GM12874 (cell line): ENCODE data around the gene PACS2.

Source experiments
- CTCF ChIP-seq: IDR thresholded peaks from 2 replicates; pipeline ENCODE4 v1.5.1; 2011; ENCODE audit warnings: low read depth, mild to moderate bottlenecking, control low read depth, low read length, moderate library complexity; ENCODE audit not compliant: insufficient read depth

Gene PACS2

GRCh38 chr14:105397350-105397931 is 82.9 kb downstream of the PACS2 start:
- TF ChIP-seq CTCF, result no peak

GRCh38 chr14:105398044-105398725 is 83.6 kb downstream of the PACS2 start, which contains the start of gene TEX22:
TEX22 (plus strand) TSS chr14:105398538; CDS start chr14:105399341, 803 bp downstream.
- TF ChIP-seq CTCF, result 0 out of 2 replicates have a peak, but pooled peaks have one; percentile 26

GRCh38 chr14:105398726-105399465 is 84.3 kb downstream of the PACS2 start:
- TF ChIP-seq CTCF, result no peak

- TF ChIP-seq CTCF, result no peak
Observed at GRCh38 chr14:105399466-105399775, 84.9 kb downstream of the PACS2 start.

GRCh38 chr14:105400016-105400415 is 85.5 kb downstream of the PACS2 start:
- no peak for TF ChIP-seq CTCF

GRCh38 chr14:105401699-105402098 is 87.2 kb downstream of the PACS2 start:
- no peak for TF ChIP-seq CTCF

GRCh38 chr14:105408592-105408991 is 94.0 kb downstream of the PACS2 start:
- TF ChIP-seq CTCF, result no peak
